ENCODE results near the gene ATP1A1. TPM values are rescaled to one million over a fixed set of nuclear protein-coding genes. Genes with fewer than 3 reads are reported as not detected.

Gene ATP1A1
- total and polyA plus RNA-seq, 2 donors (not counting 1 experiment from before 2014, with no cell fraction given): 141 to 230 TPM

GRCh38 chr1:116426401-116426800, 53.4 kb downstream of the ATP1A1 start:
- Histone ChIP-seq H2AFZ (ENCODE audit: low read length) (no peak overlapping the region), H3K79me2 (ENCODE audit: control insufficient read depth, insufficient read depth, low read length) (no peaks in the 10 kb centered on the region), H3K4me1 (ENCODE audit: control insufficient read depth, extremely low read depth, insufficient read depth, low read length) (no peaks in the 10 kb centered on the region), H3K9me3 (ENCODE audit: control insufficient read depth, insufficient read depth, low read depth, low read length) (no peaks in the 10 kb centered on the region), H3K9ac (ENCODE audit: insufficient read depth, low read length) (no peak overlapping the region), H3K36me3 (ENCODE audit: control insufficient read depth, insufficient read depth, low read length) (no peaks in the 10 kb centered on the region), H3K4me2 (ENCODE audit: extremely low read depth, insufficient read depth, low read length) (no peak overlapping the region), H3K4me3 (replicated peaks in 1 of 4; ENCODE audit: control extremely low read depth in 1 of 4, insufficient read depth in 1 of 4, low read depth in 3 of 4, low read length in 4 of 4) (no peak overlapping the region), H3K27me3 (ENCODE audit: control insufficient read depth, insufficient read depth, low read length) (peaks cover 10% of the 10 kb centered on the region), H4K20me1 (ENCODE audit: control insufficient read depth, extremely low read depth, insufficient read depth, low read length) (no peaks in the 10 kb centered on the region), H3K27ac (ENCODE audit: insufficient read depth, low read length) (no peak overlapping the region)
- TF ChIP-seq CTCF (conservative IDR thresholded peaks at IDR 0.05 in 1 of 2, IDR thresholded peaks at IDR 0.05 in 1 of 2; ENCODE audit: low read depth in 1 of 2, low read length in 2 of 2) (no peak), EZH2 (IDR thresholded peaks at IDR 0.05; ENCODE audit: low read length, missing control alignments) (no peak)
- no peak for DNase-seq (ENCODE audit: low read depth in 2 of 2)

GRCh38 chr1:116428576-116428975, 55.5 kb downstream of the ATP1A1 start:
- no peaks in the 10 kb centered on the region for H3K9me3 ChIP-seq (ENCODE audit: control insufficient read depth, insufficient read depth, low read depth, low read length)
- H3K27me3 ChIP-seq (ENCODE audit: control insufficient read depth, insufficient read depth, low read length): peaks cover 9% of the 10 kb centered on the region
- no peak overlapping the region for H3K9ac ChIP-seq (ENCODE audit: insufficient read depth, low read length)
- no peak overlapping the region for H3K4me2 ChIP-seq (ENCODE audit: extremely low read depth, insufficient read depth, low read length)
- H3K4me3 ChIP-seq (replicated peaks in 1 of 4; ENCODE audit: control extremely low read depth in 1 of 4, insufficient read depth in 1 of 4, low read depth in 3 of 4, low read length in 4 of 4): no peak overlapping the region
- DNase-seq (ENCODE audit: low read depth in 2 of 2): no peak
- no peak for TF ChIP-seq CTCF (conservative IDR thresholded peaks at IDR 0.05 in 1 of 2, IDR thresholded peaks at IDR 0.05 in 1 of 2; ENCODE audit: low read depth in 1 of 2, low read length in 2 of 2)
- TF ChIP-seq EZH2 (IDR thresholded peaks at IDR 0.05; ENCODE audit: low read length, missing control alignments): no peak
- H3K4me1 ChIP-seq (ENCODE audit: control insufficient read depth, extremely low read depth, insufficient read depth, low read length): no peaks in the 10 kb centered on the region
- no peak overlapping the region for H3K27ac ChIP-seq (ENCODE audit: insufficient read depth, low read length)
- H3K36me3 ChIP-seq (ENCODE audit: control insufficient read depth, insufficient read depth, low read length): no peaks in the 10 kb centered on the region
- no peak overlapping the region for H2AFZ ChIP-seq (ENCODE audit: low read length)
- H4K20me1 ChIP-seq (ENCODE audit: control insufficient read depth, extremely low read depth, insufficient read depth, low read length): no peaks in the 10 kb centered on the region
- no peaks in the 10 kb centered on the region for H3K79me2 ChIP-seq (ENCODE audit: control insufficient read depth, insufficient read depth, low read length)

- Histone ChIP-seq H4K20me1 (ENCODE audit: control insufficient read depth, extremely low read depth, insufficient read depth, low read length) (no peaks in the 10 kb centered on the region), H3K9me3 (ENCODE audit: control insufficient read depth, insufficient read depth, low read depth, low read length) (no peaks in the 10 kb centered on the region), H2AFZ (ENCODE audit: low read length) (no peak overlapping the region), H3K79me2 (ENCODE audit: control insufficient read depth, insufficient read depth, low read length) (no peaks in the 10 kb centered on the region), H3K27ac (ENCODE audit: insufficient read depth, low read length) (no peak overlapping the region), H3K36me3 (ENCODE audit: control insufficient read depth, insufficient read depth, low read length) (no peaks in the 10 kb centered on the region), H3K9ac (ENCODE audit: insufficient read depth, low read length) (no peak overlapping the region), H3K4me2 (ENCODE audit: extremely low read depth, insufficient read depth, low read length) (no peak overlapping the region), H3K27me3 (ENCODE audit: control insufficient read depth, insufficient read depth, low read length) (peaks cover 9% of the 10 kb centered on the region), H3K4me3 (replicated peaks in 1 of 4; ENCODE audit: control extremely low read depth in 1 of 4, insufficient read depth in 1 of 4, low read depth in 3 of 4, low read length in 4 of 4) (no peak overlapping the region), H3K4me1 (ENCODE audit: control insufficient read depth, extremely low read depth, insufficient read depth, low read length) (no peaks in the 10 kb centered on the region)
- no peak for TF ChIP-seq EZH2 (IDR thresholded peaks at IDR 0.05; ENCODE audit: low read length, missing control alignments)
- no peak for TF ChIP-seq CTCF (conservative IDR thresholded peaks at IDR 0.05 in 1 of 2, IDR thresholded peaks at IDR 0.05 in 1 of 2; ENCODE audit: low read depth in 1 of 2, low read length in 2 of 2)
- no peak for DNase-seq (ENCODE audit: low read depth in 2 of 2)
These were observed 56.9 kb downstream of the ATP1A1 start for GRCh38 chr1:116429821-116430374.
